Breast epithelium (tissue), 3 donors: ENCODE measurements around the gene LRRC4C.

Experiments
- CTCF ChIP-seq, 3 donors: fragments of 450-650 bp; IDR thresholded peaks; one replicate each; pipeline ENCODE4 v1.5.1; 2016 to 2017; ENCODE audit warnings: antibody characterized with exemption in 3 of 3, mild to moderate bottlenecking in 3 of 3, moderate library complexity in 3 of 3
- POLR2AphosphoS5 ChIP-seq, 3 donors: sonication (generic); formaldehyde crosslinking; IDR thresholded peaks; one replicate each; pipeline ENCODE4 v1.6.1; 2017; ENCODE audit warnings: antibody characterized with exemption in 3 of 3

DNA sequence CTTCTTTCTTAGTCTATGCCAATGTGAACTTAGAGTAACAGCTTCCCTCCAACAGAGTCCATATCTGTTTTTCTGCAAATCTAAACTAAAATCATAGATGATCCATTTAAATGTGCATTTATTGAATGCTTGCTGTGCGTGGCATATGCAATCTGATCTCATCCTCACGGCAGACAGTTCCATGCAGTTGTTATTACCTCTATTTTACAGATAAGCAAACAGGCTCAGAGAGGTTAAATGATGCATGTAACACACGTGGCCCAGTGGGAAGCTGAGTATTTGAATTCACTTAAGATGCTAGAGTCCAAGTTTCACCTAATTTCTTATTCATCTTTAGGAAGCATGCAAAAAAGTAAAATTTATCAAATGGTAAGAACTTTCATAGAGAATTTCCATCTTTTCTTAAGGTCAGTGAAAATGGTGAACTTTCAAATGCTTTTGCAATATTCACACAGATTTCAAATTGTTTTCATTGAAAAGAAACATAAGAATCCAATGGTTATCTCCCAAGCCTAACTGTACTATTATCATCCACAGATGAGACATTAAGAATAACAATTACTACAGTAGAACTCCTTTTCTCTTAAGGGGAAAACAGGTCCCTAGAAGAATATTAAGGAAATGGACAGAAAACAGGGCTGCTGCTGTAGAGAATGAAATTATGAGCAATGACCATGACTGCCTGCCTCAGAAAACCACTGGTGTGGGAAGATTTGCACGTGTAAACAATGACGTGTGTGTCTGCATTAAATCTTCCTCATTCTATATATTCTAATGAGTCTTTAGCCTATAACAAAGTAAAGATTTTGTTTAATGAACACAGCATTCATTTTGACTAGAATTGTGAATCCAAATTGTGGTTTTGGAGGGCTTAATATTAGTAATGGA lies 1171.3 kb downstream of the LRRC4C start:
- TF ChIP-seq CTCF (IDR thresholded peaks at IDR 0.05), result no peak
- no peak for TF ChIP-seq POLR2AphosphoS5 (IDR thresholded peaks at IDR 0.05)
